Jurkat, Clone E6-1 (cell line): ENCODE data around the gene CTSG.
"Not testable (repeated sequence)": the region's sequence is repeated elsewhere in the genome, so short reads cannot be mapped to it uniquely, and the experiment has no call there.

Source experiments
- DNase-seq: peaks from one replicate; pipeline ENCODE4 v3.0.0-alpha.2; 2011; ENCODE audit warnings: low read depth, low spot score
- H3K4me3 ChIP-seq: 2 replicates; pipeline ENCODE4 v1.5.1; 2011; ENCODE audit warnings: mild to moderate bottlenecking, low read length, control low read depth, moderate library complexity

The CTSG gene

DNA sequence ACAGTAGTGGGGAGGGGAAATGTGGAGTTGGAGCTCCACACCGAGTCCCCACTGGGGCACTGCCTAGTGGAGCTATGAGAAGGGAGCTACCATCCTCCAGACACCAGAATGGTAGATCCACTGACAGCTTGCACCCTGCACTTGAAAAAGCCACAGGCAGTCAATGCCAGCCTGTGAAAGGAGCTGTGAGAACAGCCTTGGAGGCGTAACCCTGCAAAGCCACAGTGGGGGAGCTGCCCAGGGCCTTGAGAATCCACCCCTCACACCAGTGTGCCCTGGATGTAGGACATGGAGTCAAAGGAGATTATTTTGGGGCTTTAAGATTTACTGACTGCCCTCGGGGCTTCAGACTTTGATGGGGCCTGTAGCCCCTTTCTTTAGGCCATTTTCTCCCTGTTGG, 12.5 kb downstream of the CTSG start:
- no peak overlapping the region for H3K4me3 ChIP-seq
- DNase-seq = no peak

GRCh38 chr14:24556756-24557155, 19.3 kb downstream of the CTSG start:
- H3K4me3 ChIP-seq = no peak overlapping the region
- DNase-seq = no peak

- H3K4me3 ChIP-seq, DNase-seq: not testable (repeated sequence)
These were observed 27.0 kb downstream of the CTSG start for GRCh38 chr14:24549064-24549463.

GRCh38 chr14:24542346-24542936, 33.6 kb downstream of the CTSG start:
- no peak for DNase-seq
- H3K4me3 ChIP-seq = no peak overlapping the region

DNA sequence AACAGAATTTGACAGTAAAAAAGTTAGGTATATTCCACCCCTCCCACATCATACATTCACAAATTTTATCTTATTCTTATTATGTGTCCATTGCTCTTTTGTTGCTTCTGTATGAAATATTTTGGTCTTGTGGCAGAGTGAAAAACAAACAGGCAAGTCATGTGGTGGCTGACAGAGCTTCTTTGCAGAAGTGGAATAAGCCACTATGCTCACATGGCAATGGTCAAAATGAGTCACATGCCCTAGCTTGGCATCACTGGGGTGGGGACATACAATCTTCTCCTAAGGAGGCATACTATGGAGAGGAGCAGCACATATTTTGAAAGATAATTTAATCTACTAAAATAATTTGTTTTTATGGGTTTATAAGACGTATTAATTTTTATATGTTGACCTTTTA, 40.3 kb downstream of the CTSG start:
- peak; percentile 28 for DNase-seq
- no peak overlapping the region for H3K4me3 ChIP-seq

GRCh38 chr14:24534286-24534685, 41.8 kb downstream of the CTSG start:
- DNase-seq = no peak
- H3K4me3 ChIP-seq = no peak overlapping the region

DNA sequence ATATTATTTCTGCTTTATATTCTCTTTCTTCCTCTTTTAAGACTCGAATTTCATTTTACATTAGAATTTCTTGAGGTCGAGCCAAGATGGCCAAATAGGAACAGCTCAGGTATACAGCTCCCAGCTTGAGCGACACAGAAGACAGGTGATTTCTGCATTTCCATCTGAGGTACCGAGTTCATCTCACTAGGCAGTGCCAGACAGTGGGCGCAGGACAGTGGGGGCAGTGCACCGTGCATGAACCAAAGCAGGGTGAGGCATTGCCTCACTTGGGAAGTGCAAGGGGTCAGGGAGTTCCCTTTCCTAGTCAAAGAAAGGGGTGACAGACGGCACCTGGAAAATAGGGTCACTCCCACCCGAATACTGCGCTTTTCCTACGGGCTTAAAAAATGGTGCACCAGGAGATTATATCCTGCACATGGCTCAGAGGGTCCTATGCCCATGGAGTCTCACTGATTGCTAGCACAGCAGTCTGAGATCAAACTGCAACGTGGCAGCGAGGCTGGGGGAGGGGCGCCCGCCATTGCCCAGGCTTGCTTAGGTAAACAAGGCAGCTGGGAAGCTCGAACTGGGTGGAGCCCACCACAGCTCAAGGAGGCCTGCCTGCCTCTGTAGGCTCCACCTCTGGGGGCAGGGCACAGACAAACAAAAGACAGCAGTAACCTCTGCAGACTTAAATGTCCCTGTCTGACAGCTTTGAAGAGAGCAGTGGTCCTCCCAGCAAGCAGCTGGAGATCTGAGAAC, 50.0 kb downstream of the CTSG start:
- DNase-seq, H3K4me3 ChIP-seq: not testable (repeated sequence)
